ENCODE data around the gene RPL22. TPM values are rescaled to one million over a fixed set of nuclear protein-coding genes. Genes with fewer than 3 reads are reported as not detected.

Gene RPL22
- total RNA-seq, 1 donor, result 93.0 TPM

DNA sequence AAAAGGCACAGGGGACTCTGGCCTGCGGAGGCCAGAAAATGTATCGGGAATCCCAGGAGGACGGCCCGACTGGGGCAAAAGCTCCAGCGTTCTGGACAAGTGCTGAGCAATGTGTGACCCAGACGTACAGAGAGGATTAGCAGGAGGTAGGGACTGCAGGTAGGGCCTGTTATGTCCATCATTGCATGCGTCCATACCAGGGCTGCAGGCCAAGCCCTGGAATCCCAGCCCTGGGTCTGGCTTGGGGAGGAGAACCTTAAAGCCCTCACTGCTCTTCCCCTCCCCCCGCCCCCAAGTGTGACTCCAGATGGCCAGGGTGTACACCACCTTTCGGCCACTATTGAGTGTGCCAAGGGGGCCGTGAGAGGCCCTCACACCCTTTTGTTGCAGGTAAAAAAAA lies 8.5 kb upstream of the RPL22 start:
- peak; percentile 85 for DNase-seq (ENCODE audit: insufficient read length, low spot score, missing footprints)
- no peak overlapping the region for H2AFZ ChIP-seq (ENCODE audit: low read length)
- H3K79me2 ChIP-seq (ENCODE audit: insufficient read depth, low read length), result no peaks in the 10 kb centered on the region
- no peaks in the 10 kb centered on the region for H4K20me1 ChIP-seq (ENCODE audit: insufficient read depth, low read length)
- H3K36me3 ChIP-seq (ENCODE audit: insufficient read depth, low read length), result peaks cover 3% of the 10 kb centered on the region
- no peaks in the 10 kb centered on the region for H3K9me3 ChIP-seq (ENCODE audit: low read depth, low read length)
- no peaks in the 10 kb centered on the region for H3K27me3 ChIP-seq (ENCODE audit: insufficient read depth, low read length)
- H3K4me2 ChIP-seq (ENCODE audit: insufficient read depth, low read length), result no peak overlapping the region
- no peak overlapping the region for H3K27ac ChIP-seq (ENCODE audit: low read depth, low read length)
- TF ChIP-seq, protein P1, sequence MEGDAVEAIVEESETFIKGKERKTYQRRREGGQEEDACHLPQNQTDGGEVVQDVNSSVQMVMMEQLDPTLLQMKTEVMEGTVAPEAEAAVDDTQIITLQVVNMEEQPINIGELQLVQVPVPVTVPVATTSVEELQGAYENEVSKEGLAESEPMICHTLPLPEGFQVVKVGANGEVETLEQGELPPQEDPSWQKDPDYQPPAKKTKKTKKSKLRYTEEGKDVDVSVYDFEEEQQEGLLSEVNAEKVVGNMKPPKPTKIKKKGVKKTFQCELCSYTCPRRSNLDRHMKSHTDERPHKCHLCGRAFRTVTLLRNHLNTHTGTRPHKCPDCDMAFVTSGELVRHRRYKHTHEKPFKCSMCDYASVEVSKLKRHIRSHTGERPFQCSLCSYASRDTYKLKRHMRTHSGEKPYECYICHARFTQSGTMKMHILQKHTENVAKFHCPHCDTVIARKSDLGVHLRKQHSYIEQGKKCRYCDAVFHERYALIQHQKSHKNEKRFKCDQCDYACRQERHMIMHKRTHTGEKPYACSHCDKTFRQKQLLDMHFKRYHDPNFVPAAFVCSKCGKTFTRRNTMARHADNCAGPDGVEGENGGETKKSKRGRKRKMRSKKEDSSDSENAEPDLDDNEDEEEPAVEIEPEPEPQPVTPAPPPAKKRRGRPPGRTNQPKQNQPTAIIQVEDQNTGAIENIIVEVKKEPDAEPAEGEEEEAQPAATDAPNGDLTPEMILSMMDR (IDR thresholded peaks at IDR 0.05; ENCODE audit: extremely low read depth, low read depth, low read length), result no peak
- H3K4me3 ChIP-seq (ENCODE audit: insufficient read depth, low read length), result no peak overlapping the region
- H3K4me1 ChIP-seq (ENCODE audit: insufficient read depth, low read length), result no peaks in the 10 kb centered on the region

DNA sequence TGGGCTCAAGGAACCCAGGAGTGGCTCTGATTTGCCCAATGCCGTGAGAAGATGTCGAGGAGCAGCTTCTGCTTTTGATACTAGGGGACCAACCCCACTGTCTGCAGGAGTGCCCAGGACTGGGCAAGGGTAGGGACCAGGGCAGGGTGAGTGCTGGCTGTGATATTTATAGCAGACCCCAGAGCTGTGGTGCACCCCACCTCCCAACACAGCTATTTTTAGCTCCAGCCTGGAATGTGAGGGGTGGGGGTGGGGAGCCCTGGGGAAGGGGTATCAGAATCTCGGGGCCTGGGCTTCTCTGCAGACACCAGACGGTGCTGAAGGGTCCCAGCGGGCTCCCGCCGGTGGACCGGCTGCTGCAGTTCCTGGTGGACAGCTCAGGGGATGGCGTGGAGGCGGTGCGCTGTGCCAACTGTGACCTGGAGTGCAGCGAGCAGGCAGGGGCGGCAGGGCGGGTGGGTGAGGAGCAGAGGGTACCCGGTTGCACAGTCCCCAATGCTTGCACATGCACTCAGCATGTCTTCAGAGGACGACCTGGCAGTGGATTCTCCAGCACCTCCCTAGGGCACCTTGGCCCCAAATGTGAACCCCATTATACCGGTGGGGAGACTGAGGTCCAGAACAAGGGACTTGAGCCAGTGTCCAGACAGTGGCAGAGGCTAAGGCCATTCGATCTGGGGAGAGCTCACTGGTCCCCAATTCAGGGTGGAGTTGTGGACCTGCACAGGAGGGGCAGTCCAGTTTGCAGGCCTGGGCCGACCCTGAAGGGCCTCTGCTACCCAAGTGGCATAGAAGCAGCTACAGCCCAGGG lies 7.9 kb upstream of the RPL22 start:
- Histone ChIP-seq H3K4me1 (ENCODE audit: insufficient read depth, low read length) (no peaks in the 10 kb centered on the region), H2AFZ (ENCODE audit: low read length) (no peak overlapping the region), H3K27ac (ENCODE audit: low read depth, low read length) (no peak overlapping the region), H3K36me3 (ENCODE audit: insufficient read depth, low read length) (no peaks in the 10 kb centered on the region), H3K9me3 (ENCODE audit: low read depth, low read length) (no peaks in the 10 kb centered on the region), H3K4me3 (ENCODE audit: insufficient read depth, low read length) (no peak overlapping the region), H3K27me3 (ENCODE audit: insufficient read depth, low read length) (no peaks in the 10 kb centered on the region), H3K79me2 (ENCODE audit: insufficient read depth, low read length) (no peaks in the 10 kb centered on the region), H3K4me2 (ENCODE audit: insufficient read depth, low read length) (no peak overlapping the region), H4K20me1 (ENCODE audit: insufficient read depth, low read length) (no peaks in the 10 kb centered on the region)
- TF ChIP-seq, protein P1 (IDR thresholded peaks at IDR 0.05; ENCODE audit: extremely low read depth, low read depth, low read length), result no peak
- DNase-seq (ENCODE audit: insufficient read length, low spot score, missing footprints), result peak; percentile 71

DNA sequence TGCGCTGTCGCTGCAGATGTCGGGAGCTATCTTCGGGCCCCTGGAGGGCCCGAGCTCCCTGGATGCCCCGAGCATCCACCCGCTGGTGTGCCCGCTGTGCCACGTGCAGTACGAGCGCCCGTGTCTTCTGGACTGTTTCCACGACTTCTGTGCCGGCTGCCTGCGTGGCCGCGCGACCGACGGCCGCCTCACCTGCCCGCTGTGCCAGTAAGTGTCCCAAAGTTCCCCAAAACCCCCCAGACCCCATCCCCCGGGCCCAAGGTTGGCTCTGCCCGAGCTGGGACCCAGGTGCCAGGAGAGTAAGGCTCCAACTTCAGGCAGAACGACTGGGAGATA lies 7.1 kb upstream of the RPL22 start:
- Histone ChIP-seq H3K27me3 (ENCODE audit: insufficient read depth, low read length) (no peaks in the 10 kb centered on the region), H3K4me3 (ENCODE audit: insufficient read depth, low read length) (peak overlapping the region; percentile 74), H2AFZ (ENCODE audit: low read length) (peak overlapping the region; percentile 74), H3K4me1 (ENCODE audit: insufficient read depth, low read length) (no peaks in the 10 kb centered on the region), H3K9me3 (ENCODE audit: low read depth, low read length) (no peaks in the 10 kb centered on the region), H4K20me1 (ENCODE audit: insufficient read depth, low read length) (no peaks in the 10 kb centered on the region), H3K27ac (ENCODE audit: low read depth, low read length) (no peak overlapping the region), H3K4me2 (ENCODE audit: insufficient read depth, low read length) (peak overlapping the region; percentile 81), H3K79me2 (ENCODE audit: insufficient read depth, low read length) (no peaks in the 10 kb centered on the region), H3K36me3 (ENCODE audit: insufficient read depth, low read length) (no peaks in the 10 kb centered on the region)
- TF ChIP-seq, protein P1 (IDR thresholded peaks at IDR 0.05; ENCODE audit: extremely low read depth, low read depth, low read length), result no peak
- no peak for DNase-seq (ENCODE audit: insufficient read length, low spot score, missing footprints)

DNA sequence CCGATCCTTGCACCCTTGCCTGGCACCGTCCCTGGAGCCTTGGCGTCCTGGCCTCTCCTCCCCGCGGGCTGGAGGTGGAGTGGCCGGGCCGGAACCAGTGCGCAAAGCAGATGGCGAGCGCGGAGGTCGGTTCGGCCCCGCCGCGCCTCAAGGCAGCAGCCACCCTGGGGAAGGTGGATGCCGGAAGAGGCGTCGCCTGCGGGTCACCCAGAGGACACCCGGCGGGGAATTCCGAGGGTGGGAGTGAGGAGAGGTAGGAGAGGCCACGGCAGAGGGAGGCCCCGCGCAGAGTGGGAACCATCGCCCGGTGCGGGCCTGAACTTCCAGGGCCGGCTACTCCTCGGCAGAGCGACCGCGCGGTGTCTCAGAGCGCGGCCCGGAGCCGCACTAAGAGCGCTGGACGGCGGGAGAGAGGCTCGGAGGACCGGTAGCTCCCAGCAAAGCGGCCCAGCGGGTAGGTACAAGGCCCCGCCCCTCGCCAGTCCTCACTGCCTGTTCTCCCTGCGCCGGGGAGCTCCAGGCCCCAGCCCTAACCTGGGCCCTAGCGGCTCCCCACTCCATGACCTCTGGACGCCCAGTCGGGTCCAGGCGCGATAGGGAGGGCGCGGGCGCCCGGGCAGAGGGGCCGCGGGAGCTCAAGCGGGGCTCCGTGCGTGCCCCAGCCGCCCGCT lies 6.6 kb upstream of the RPL22 start, which contains the start of gene RNF207:
Gene RNF207, plus strand, starts transcription at position 271 of the 671 bp plus-strand sequence. CDS start 417 bp downstream, outside the sequence.
- Histone ChIP-seq H4K20me1 (ENCODE audit: insufficient read depth, low read length) (no peaks in the 10 kb centered on the region), H3K4me1 (ENCODE audit: insufficient read depth, low read length) (no peaks in the 10 kb centered on the region), H2AFZ (ENCODE audit: low read length) (peak within 1 kb of the TSS; percentile 90), H3K9me3 (ENCODE audit: low read depth, low read length) (no peaks in the 10 kb centered on the region), H3K27me3 (ENCODE audit: insufficient read depth, low read length) (no peaks in the 10 kb centered on the region), H3K27ac (ENCODE audit: low read depth, low read length) (no peak within 1 kb of the TSS), H3K36me3 (ENCODE audit: insufficient read depth, low read length) (no peaks in the 10 kb centered on the region), H3K4me3 (ENCODE audit: insufficient read depth, low read length) (peak within 1 kb of the TSS; percentile 74), H3K79me2 (ENCODE audit: insufficient read depth, low read length) (no peaks in the 10 kb centered on the region), H3K4me2 (ENCODE audit: insufficient read depth, low read length) (peak within 1 kb of the TSS; percentile 81)
- TF ChIP-seq, protein P1 (IDR thresholded peaks at IDR 0.05; ENCODE audit: extremely low read depth, low read depth, low read length), result no peak
- DNase-seq (ENCODE audit: insufficient read length, low spot score, missing footprints), result peak; percentile 97
